Activated CD4-positive, alpha-beta T cell treated with anti-CD3 and anti-CD28 coated beads, Interleukin-2, amount 10 ng/mL, durations not matched to agents 7 days and 5 days (primary cell): ENCODE measurements around the gene CARD11. TPM values are rescaled to one million over a fixed set of nuclear protein-coding genes. Genes with fewer than 3 reads are reported as not detected.
"Not testable (repeated sequence)": the region's sequence is repeated elsewhere in the genome, so short reads cannot be mapped to it uniquely, and the experiment has no call there.

Source experiments
- CTCF ChIA-PET: fragments of 350-600 bp; sonication (Branson Sonifier 250); formaldehyde crosslinking; loops from one replicate; lab custom pipeline; 2021; ENCODE audit warnings: antibody characterized with exemption; lab: Charles Lee
- POLR2A ChIA-PET: fragments of 350-600 bp; sonication (Branson Sonifier 250); formaldehyde crosslinking; loops from one replicate; lab custom pipeline; 2021; ENCODE audit warnings: antibody characterized with exemption; lab: Charles Lee
- DNase-seq: peaks from one replicate; pipeline ENCODE4 v3.0.0-alpha.2; 2020
- H3K27ac Mint-ChIP-seq: one replicate; pipeline ENCODE4 v1.8.0; 2021; ENCODE audit warnings: mild to moderate bottlenecking, moderate library complexity, mixed read lengths
- H3K27me3 Mint-ChIP-seq: one replicate; pipeline ENCODE4 v1.8.0; 2021; ENCODE audit warnings: mixed read lengths
- H3K36me3 Mint-ChIP-seq: one replicate; pipeline ENCODE4 v1.8.0; 2021; ENCODE audit warnings: low read depth, mixed read lengths
- H3K4me1 Mint-ChIP-seq: one replicate; pipeline ENCODE4 v1.8.0; 2021; ENCODE audit warnings: mixed read lengths
- H3K4me3 Mint-ChIP-seq: one replicate; pipeline ENCODE4 v1.8.0; 2021; ENCODE audit warnings: mild to moderate bottlenecking, moderate library complexity, mixed read lengths
- H3K9me3 Mint-ChIP-seq: one replicate; pipeline ENCODE4 v1.8.0; 2021; ENCODE audit warnings: mixed read lengths
- total RNA-seq, 2 experiments: library from RNA; stranded (reverse); gene quantifications; one replicate each; pipeline ENCODE4 v1.2.3, GENCODE V29; 2021

The CARD11 gene
- total RNA-seq, 2 experiments from 2014 or later, result 160 to 167 TPM

- Mint-ChIP-seq H3K9me3 (peaks cover 17% of the 10 kb centered on the region), H3K27ac (no peak overlapping the region), H3K4me3 (no peak overlapping the region), H3K4me1 (peaks cover 20% of the 10 kb centered on the region), H3K27me3 (no peaks in the 10 kb centered on the region), H3K36me3 (peaks cover 40% of the 10 kb centered on the region)
- DNase-seq, result no peak
- POLR2A ChIA-PET, result no interaction called here
- CTCF ChIA-PET, result interaction anchor here (1.7 kb wide), 2 partner anchors 13 to 39 kb away, joined by 3 to 4 read pairs; no protein-coding TSS in a partner anchor
Measured at GRCh38 chr7:2967253-2967652, 76.4 kb downstream of the CARD11 start.

GRCh38 chr7:2966466-2967078 lies 77.1 kb downstream of the CARD11 start:
- no peak for DNase-seq
- Mint-ChIP-seq H3K4me3 (no peak overlapping the region), H3K36me3 (peaks cover 43% of the 10 kb centered on the region), H3K27me3 (no peaks in the 10 kb centered on the region), H3K4me1 (peaks cover 23% of the 10 kb centered on the region), H3K9me3 (peaks cover 17% of the 10 kb centered on the region), H3K27ac (no peak overlapping the region)
- CTCF ChIA-PET, result interaction anchor here (1.2 to 2.4 kb wide), 4 partner anchors 13 to 40 kb away, joined by 3 to 9 read pairs (median 4); no protein-coding TSS in a partner anchor
- POLR2A ChIA-PET, result no interaction called here

GRCh38 chr7:2965745-2966270 lies 77.9 kb downstream of the CARD11 start:
- Mint-ChIP-seq H3K4me1 (peaks cover 21% of the 10 kb centered on the region), H3K4me3 (no peak overlapping the region), H3K9me3 (peaks cover 17% of the 10 kb centered on the region), H3K27me3 (no peaks in the 10 kb centered on the region), H3K36me3 (peaks cover 49% of the 10 kb centered on the region), H3K27ac (no peak overlapping the region)
- POLR2A ChIA-PET, result no interaction called here
- CTCF ChIA-PET, result interaction anchor here (0.5 to 2.4 kb wide), 6 partner anchors 12 to 100 kb away, joined by 3 to 9 read pairs (median 5); no protein-coding TSS in a partner anchor
- no peak for DNase-seq

GRCh38 chr7:2965301-2965700 lies 78.4 kb downstream of the CARD11 start:
- Mint-ChIP-seq H3K9me3 (peaks cover 17% of the 10 kb centered on the region), H3K27me3 (no peaks in the 10 kb centered on the region), H3K4me3 (no peak overlapping the region), H3K36me3 (peaks cover 53% of the 10 kb centered on the region), H3K27ac (no peak overlapping the region), H3K4me1 (peaks cover 24% of the 10 kb centered on the region)
- POLR2A ChIA-PET, result no interaction called here
- no peak for DNase-seq
- CTCF ChIA-PET, result interaction anchor here (0.5 to 2.4 kb wide), 9 partner anchors 8 to 608 kb away, joined by 3 to 9 read pairs (median 4); no protein-coding TSS in a partner anchor

GRCh38 chr7:2964208-2964607 lies 79.5 kb downstream of the CARD11 start:
- no peak for DNase-seq
- ChIA-PET CTCF (interaction anchor here (0.9 to 2.4 kb wide), 5 partner anchors 9 to 137 kb away, joined by 3 to 9 read pairs (median 4); no protein-coding TSS in a partner anchor), POLR2A (no interaction called here)
- no peaks in the 10 kb centered on the region for H3K27me3 Mint-ChIP-seq
- H3K4me3 Mint-ChIP-seq, result no peak overlapping the region
- peaks cover 59% of the 10 kb centered on the region for H3K36me3 Mint-ChIP-seq
- peaks cover 35% of the 10 kb centered on the region for H3K4me1 Mint-ChIP-seq
- no peak overlapping the region for H3K27ac Mint-ChIP-seq
- H3K9me3 Mint-ChIP-seq, result peaks cover 17% of the 10 kb centered on the region

- ChIA-PET CTCF (no interaction called here), POLR2A (no interaction called here)
- Mint-ChIP-seq H3K4me1 (peaks cover 48% of the 10 kb centered on the region), H3K4me3 (no peak overlapping the region), H3K27ac (no peak overlapping the region), H3K36me3 (peaks cover 70% of the 10 kb centered on the region), H3K27me3 (no peaks in the 10 kb centered on the region), H3K9me3 (peaks cover 17% of the 10 kb centered on the region)
- no peak for DNase-seq
Measured at GRCh38 chr7:2962865-2963264, 80.8 kb downstream of the CARD11 start.

- ChIA-PET CTCF (interaction anchor here (0.6 to 0.8 kb wide), 2 partner anchors 12 to 293 kb away, joined by 3 to 4 read pairs; no protein-coding TSS in a partner anchor), POLR2A (no interaction called here)
- peaks cover 62% of the 10 kb centered on the region for H3K36me3 Mint-ChIP-seq
- peak overlapping the region; percentile 57 for H3K27ac Mint-ChIP-seq
- peaks cover 69% of the 10 kb centered on the region for H3K4me1 Mint-ChIP-seq
- no peak overlapping the region for H3K4me3 Mint-ChIP-seq
- H3K27me3 Mint-ChIP-seq, result no peaks in the 10 kb centered on the region
- H3K9me3 Mint-ChIP-seq, result no peaks in the 10 kb centered on the region
- DNase-seq, result no peak
Measured at GRCh38 chr7:2959828-2960599, 83.7 kb downstream of the CARD11 start.

GRCh38 chr7:2959103-2959680 lies 84.5 kb downstream of the CARD11 start:
- Mint-ChIP-seq H3K4me1 (peaks cover 75% of the 10 kb centered on the region), H3K36me3 (peaks cover 63% of the 10 kb centered on the region), H3K9me3 (no peaks in the 10 kb centered on the region), H3K4me3 (no peak overlapping the region), H3K27ac (peak overlapping the region; percentile 75), H3K27me3 (no peaks in the 10 kb centered on the region)
- no peak for DNase-seq
- CTCF ChIA-PET, result interaction anchor here (0.8 kb wide), 1 partner anchor 12 kb away, joined by 3 read pairs; no protein-coding TSS in a partner anchor
- POLR2A ChIA-PET, result no interaction called here

GRCh38 chr7:2958416-2959102 lies 85.1 kb downstream of the CARD11 start:
- CTCF ChIA-PET, result no interaction called here
- peaks cover 81% of the 10 kb centered on the region for H3K4me1 Mint-ChIP-seq
- no peak for DNase-seq
- no peaks in the 10 kb centered on the region for H3K9me3 Mint-ChIP-seq
- POLR2A ChIA-PET, result no interaction called here
- H3K36me3 Mint-ChIP-seq, result peaks cover 67% of the 10 kb centered on the region
- peak overlapping the region; percentile 85 for H3K27ac Mint-ChIP-seq
- no peak overlapping the region for H3K4me3 Mint-ChIP-seq
- H3K27me3 Mint-ChIP-seq, result no peaks in the 10 kb centered on the region

GRCh38 chr7:2957369-2957727 lies 86.3 kb downstream of the CARD11 start:
- Mint-ChIP-seq H3K27ac (peak overlapping the region; percentile 82), H3K4me1 (peaks cover 78% of the 10 kb centered on the region), H3K36me3 (peaks cover 76% of the 10 kb centered on the region)
- H3K27me3 Mint-ChIP-seq, DNase-seq, H3K4me3 Mint-ChIP-seq, H3K9me3 Mint-ChIP-seq: not testable (repeated sequence)
- CTCF ChIA-PET, result interaction anchor here (1.2 to 1.4 kb wide), 2 partner anchors 20 to 58 kb away, joined by 3 read pairs; no protein-coding TSS in a partner anchor
- POLR2A ChIA-PET, result interaction anchor here (0.6 kb wide), 1 partner anchor 190 kb away, joined by 4 read pairs; no protein-coding TSS in a partner anchor

GRCh38 chr7:2956526-2957368 lies 86.9 kb downstream of the CARD11 start:
- DNase-seq, result peak; percentile 38
- Mint-ChIP-seq H3K27ac (peak overlapping the region; percentile 82), H3K4me3 (no peak overlapping the region), H3K9me3 (no peaks in the 10 kb centered on the region), H3K4me1 (peaks cover 77% of the 10 kb centered on the region), H3K36me3 (peaks cover 77% of the 10 kb centered on the region), H3K27me3 (no peaks in the 10 kb centered on the region)
- CTCF ChIA-PET, result interaction anchor here (0.6 to 1.4 kb wide), 8 partner anchors 15 to 902 kb away, joined by 3 to 4 read pairs (median 3); no protein-coding TSS in a partner anchor
- POLR2A ChIA-PET, result interaction anchor here (0.6 kb wide), 1 partner anchor 191 kb away, joined by 4 read pairs; no protein-coding TSS in a partner anchor
